Upper lobe of left lung (tissue), 6 donors: ENCODE measurements around the gene ZFYVE19. TPM values are rescaled to one million over a fixed set of nuclear protein-coding genes. Genes with fewer than 3 reads are reported as not detected.

Experiments used
- ATAC-seq, 2 donors: fragments of 200-7000 bp; cut with Tn5 transposase; one replicate each; pipeline ENCODE4 v1.9.1; 2022; ENCODE audit warnings: mild to moderate bottlenecking in 2 of 2, moderate library complexity in 2 of 2; ENCODE audit not compliant: low FRiP score in 2 of 2
- DNase-seq, 2 donors: peaks; one replicate each; pipeline ENCODE4 v3.0.0-alpha.2; 2019 to 2020
- H3K27ac ChIP-seq, 4 donors: fragments of 200-600 bp; sonication (generic); one replicate each; pipeline ENCODE4 v1.5.1; 2016 to 2019
- H3K27me3 ChIP-seq, 4 donors: fragments of 200-600 bp; sonication (generic); one replicate each; pipeline ENCODE4 v1.5.1; 2017 to 2019
- H3K36me3 ChIP-seq, 4 donors: fragments of 200-600 bp; sonication (generic); one replicate each; pipeline ENCODE4 v1.5.1; 2016 to 2019
- H3K4me1 ChIP-seq, 4 donors: fragments of 200-600 bp; sonication (generic); one replicate each; pipeline ENCODE4 v1.5.1; 2018 to 2019
- H3K4me3 ChIP-seq, 4 donors: fragments of 200-600 bp; sonication (generic); one replicate each; pipeline ENCODE4 v1.5.1; 2017 to 2019; ENCODE audit warnings: mild to moderate bottlenecking in 2 of 4, moderate library complexity in 1 of 4
- H3K9me3 ChIP-seq, 4 donors: fragments of 200-600 bp; sonication (generic); one replicate each; pipeline ENCODE4 v1.5.1; 2018 to 2019
- CTCF ChIP-seq, 6 experiments: fragments of 450-650 bp in 4 of 6; fragments of 200-600 bp in 2 of 6; sonication (generic) in 2 of 6; IDR thresholded peaks; one replicate each; pipeline ENCODE4 v1.5.1; 2016 to 2019; ENCODE audit warnings: antibody characterized with exemption in 6 of 6
- EP300 ChIP-seq, 4 donors: sonication (generic); formaldehyde crosslinking; IDR thresholded peaks; one replicate each; pipeline ENCODE4 v1.5.1; 2017; ENCODE audit warnings: antibody characterized with exemption in 4 of 4, control low read depth in 2 of 4
- POLR2A ChIP-seq, 4 donors: fragments of 450-650 bp; IDR thresholded peaks; one replicate each; pipeline ENCODE4 v1.5.1; 2016 to 2017; ENCODE audit warnings: antibody characterized with exemption in 4 of 4, mild to moderate bottlenecking in 2 of 4
- POLR2AphosphoS5 ChIP-seq, 2 donors: sonication (generic); formaldehyde crosslinking; IDR thresholded peaks; one replicate each; pipeline ENCODE4 v1.5.1; 2017; ENCODE audit warnings: antibody characterized with exemption in 2 of 2
- WGBS, 2 donors: methylation state at CpG; one replicate each; pipeline ENCODE4 v1.1.5; 2017 to 2018; 5-methylcytosine and 5-hydroxymethylcytosine counted together
- total RNA-seq, 6 donors: library from RNA; depleted of rRNA in 4 of 6; stranded (reverse); fragments of >200 nt in 4 of 6; gene quantifications; one replicate each; pipeline versions ENCODE4 v1.1.0 to v1.2.1, GENCODE V29; 2016 to 2021
- donor health status: DM: no; HTN: no; CAD: no; lungs with moderate emphysema.
- donor health status: DM: no; HTN: yes; CAD: no; lungs with severe emphysema.

The ZFYVE19 gene
- total RNA-seq, 6 donors from 2014 or later: 19.4 to 104 (median 32.5) TPM

- Histone ChIP-seq H3K4me3 (peak overlapping the region in 3 of 4 donors; percentile 54 to 81 (median 69)), H3K36me3 (peaks cover 0 to 3% (median 0%) of the 10 kb centered on the region in 4 donors), H3K27me3 (peaks cover 0 to 11% (median 4%) of the 10 kb centered on the region in 4 donors), H3K9me3 (no peaks in the 10 kb centered on the region), H3K4me1 (peaks cover 25 to 54% (median 37%) of the 10 kb centered on the region in 4 donors), H3K27ac (peak overlapping the region; percentile 51 to 84 (median 80))
- ATAC-seq (no peak), DNase-seq (peak in 1 of 2 donors; percentile 37)
- TF ChIP-seq EP300 (IDR thresholded peaks at IDR 0.05) (no peak), CTCF (IDR thresholded peaks at IDR 0.05) (no peak), POLR2AphosphoS5 (IDR thresholded peaks at IDR 0.05) (no peak), POLR2A (IDR thresholded peaks at IDR 0.05) (no peak)
Measured at GRCh38 chr15:40846841-40847222, 39.9 kb downstream of the ZFYVE19 start.

- H3K27ac ChIP-seq: peak overlapping the region; percentile 51 to 84 (median 80)
- H3K36me3 ChIP-seq: peaks cover 0 to 3% (median 0%) of the 10 kb centered on the region in 4 donors
- TF ChIP-seq CTCF (IDR thresholded peaks at IDR 0.05) (peak in 3 of 6 experiments; percentile 9 to 44 (median 32)), POLR2AphosphoS5 (IDR thresholded peaks at IDR 0.05) (peak in 1 of 2 donors; percentile 7), POLR2A (IDR thresholded peaks at IDR 0.05) (peak in 1 of 4 donors; percentile 49), EP300 (IDR thresholded peaks at IDR 0.05) (no peak)
- 63 to 67% methylated on average over 6 to 7 of the region's 7 CpGs for WGBS, 2 donors
- peak overlapping the region in 2 of 4 donors; percentile 69 to 81 for H3K4me3 ChIP-seq
- peak; percentile 81 to 88 for ATAC-seq
- peak in 1 of 2 donors; percentile 93 for DNase-seq
- peaks cover 25 to 54% (median 37%) of the 10 kb centered on the region in 4 donors for H3K4me1 ChIP-seq
- H3K27me3 ChIP-seq: peaks cover 0 to 11% (median 4%) of the 10 kb centered on the region in 4 donors
- H3K9me3 ChIP-seq: no peaks in the 10 kb centered on the region
Measured at GRCh38 chr15:40847223-40847961, 40.5 kb downstream of the ZFYVE19 start.

- H3K36me3 ChIP-seq: peaks cover 0 to 25% (median 23%) of the 10 kb centered on the region in 4 donors
- ATAC-seq (no peak), DNase-seq (no peak)
- H3K4me3 ChIP-seq: no peak overlapping the region
- H3K27me3 ChIP-seq: no peaks in the 10 kb centered on the region
- H3K27ac ChIP-seq: no peak overlapping the region
- no peaks in the 10 kb centered on the region for H3K9me3 ChIP-seq
- peaks cover 10 to 30% (median 23%) of the 10 kb centered on the region in 4 donors for H3K4me1 ChIP-seq
- no peak for TF ChIP-seq POLR2A (IDR thresholded peaks at IDR 0.05)
- 85 to 91% methylated on average over 8 of the region's 8 CpGs for WGBS, 2 donors
Measured at GRCh38 chr15:40850576-40851112, 43.8 kb downstream of the ZFYVE19 start.

- peaks cover 3 to 36% (median 28%) of the 10 kb centered on the region in 4 donors for H3K36me3 ChIP-seq
- no peak for DNase-seq
- WGBS, 2 donors: 61 to 75% methylated on average over 5 of the region's 5 CpGs
- TF ChIP-seq CTCF (IDR thresholded peaks at IDR 0.05) (no peak), POLR2AphosphoS5 (IDR thresholded peaks at IDR 0.05) (no peak), POLR2A (IDR thresholded peaks at IDR 0.05) (no peak), EP300 (IDR thresholded peaks at IDR 0.05) (no peak)
- no peak overlapping the region for H3K4me3 ChIP-seq
- no peaks in the 10 kb centered on the region for H3K27me3 ChIP-seq
- no peak for ATAC-seq
- H3K27ac ChIP-seq: no peak overlapping the region
- H3K9me3 ChIP-seq: no peaks in the 10 kb centered on the region
- peaks cover 2 to 21% (median 15%) of the 10 kb centered on the region in 4 donors for H3K4me1 ChIP-seq
Measured at GRCh38 chr15:40852529-40852928, 45.6 kb downstream of the ZFYVE19 start.

- Histone ChIP-seq H3K9me3 (no peaks in the 10 kb centered on the region), H3K27me3 (no peaks in the 10 kb centered on the region), H3K36me3 (peaks cover 3 to 36% (median 28%) of the 10 kb centered on the region in 4 donors), H3K4me3 (no peak overlapping the region), H3K4me1 (peaks cover 3 to 18% (median 13%) of the 10 kb centered on the region in 4 donors), H3K27ac (no peak overlapping the region)
- TF ChIP-seq POLR2A (IDR thresholded peaks at IDR 0.05): no peak
- TF ChIP-seq EP300 (IDR thresholded peaks at IDR 0.05): no peak
- TF ChIP-seq CTCF (IDR thresholded peaks at IDR 0.05): no peak
- TF ChIP-seq POLR2AphosphoS5 (IDR thresholded peaks at IDR 0.05): no peak
- WGBS, 2 donors: 93 to 95% methylated on average over 4 to 16 of the region's 16 CpGs
- DNase-seq (no peak), ATAC-seq (no peak)
Measured at GRCh38 chr15:40853241-40853890, 46.5 kb downstream of the ZFYVE19 start.
